HCT116 (cell line): ENCODE data around the gene SEPHS2. TPM values are rescaled to one million over a fixed set of nuclear protein-coding genes. Genes with fewer than 3 reads are reported as not detected.

Source experiments
- ATAC-seq: fragments of 200-7000 bp; cut with Tn5 transposase; 2 replicates; pipeline ENCODE4 v1.9.1; 2020; ENCODE audit warnings: mild to moderate bottlenecking, moderate library complexity
- BruUV-seq: library from RNA; stranded (reverse); fragments of 400-500 nt; replicated peaks from 2 replicates; lab custom pipeline; 2021; lab: Mats Ljungman, UMichigan
- CTCF ChIA-PET: fragments of 300-600 bp; sonication (Branson Sonifier 250); formaldehyde crosslinking; loops from one replicate; lab custom pipeline; 2021; ENCODE audit warnings: antibody characterized with exemption; lab: Charles Lee
- POLR2A ChIA-PET: fragments of 300-600, 350-600 bp; sonication (Branson Sonifier 250); formaldehyde crosslinking; loops from one replicate; lab custom pipeline; 2021; ENCODE audit warnings: antibody characterized with exemption; lab: Charles Lee
- RAD21 ChIA-PET, 2 experiments: fragments of 300-600 bp; sonication (Branson Sonifier 250); formaldehyde crosslinking; loops; one replicate each; lab custom pipeline; 2023; ENCODE audit warnings: low total read pairs in 2 of 2; ENCODE audit not compliant: uncharacterized antibody in 2 of 2, unreplicated experiment in 2 of 2, low non-redundant PET in 1 of 2; lab: Charles Lee
- DNase-seq: peaks from one replicate; pipeline ENCODE4 v3.0.0-alpha.2; 2010; ENCODE audit warnings: low read depth, low spot score
- H2AFZ ChIP-seq: fragments of 200-600 bp; shearing (Covaris generic), sonication (generic); 2 replicates; pipeline ENCODE4 v1.6.1; 2017; ENCODE audit warnings: low read depth, mixed run types, mixed read lengths, antibody characterized with exemption, low read length; ENCODE audit not compliant: poor library complexity, severe bottlenecking
- H3K27ac ChIP-seq: 2 replicates; pipeline ENCODE4 v1.5.1; 2012; ENCODE audit warnings: low read depth, low read length
- H3K27me3 ChIP-seq: fragments of 200-600 bp; sonication (generic); 2 replicates; pipeline ENCODE4 v1.6.1; 2016; ENCODE audit warnings: mixed run types, low read length, mixed read lengths; ENCODE audit not compliant: insufficient read depth
- H3K36me3 ChIP-seq, 2 experiments: fragments of 200-500 bp in 1 of 2; fragments of 200-600 bp in 1 of 2; sonication (Bioruptor generic) in 1 of 2; sonication (generic) in 1 of 2; 2 replicates each; pipeline versions ENCODE4 v1.5.1 to v1.6.1; 2014 to 2016; ENCODE audit warnings: low read length in 2 of 2, inconsistent platforms in 1 of 2, mixed read lengths in 1 of 2, mixed run types in 1 of 2; ENCODE audit not compliant: insufficient read depth in 2 of 2, control insufficient read depth in 1 of 2
- H3K4me1 ChIP-seq, 2 experiments: fragments of 200-600 bp in 1 of 2; sonication (generic) in 1 of 2; 2 replicates each; pipeline versions ENCODE4 v1.5.1 to v1.6.1; 2012 to 2017; ENCODE audit warnings: low read length in 2 of 2, inconsistent platforms in 1 of 2, mild to moderate bottlenecking in 1 of 2, mixed read lengths in 1 of 2, mixed run types in 1 of 2, moderate library complexity in 1 of 2; ENCODE audit not compliant: insufficient read depth in 2 of 2, control insufficient read depth in 1 of 2
- H3K4me2 ChIP-seq: fragments of 200-600 bp; sonication (generic); 2 replicates; pipeline ENCODE4 v1.6.1; 2017; ENCODE audit warnings: mixed run types, low read length, mixed read lengths
- H3K4me3 ChIP-seq, 2 experiments: fragments of 200-600 bp in 1 of 2; sonication (generic) in 1 of 2; replicated peaks in 1 of 2; 2 replicates each; pipeline ENCODE4 v1.5.1; 2011 to 2016; ENCODE audit warnings: low read length in 2 of 2, control low read depth in 1 of 2, low read depth in 1 of 2, mild to moderate bottlenecking in 1 of 2, mixed read lengths in 1 of 2, mixed run types in 1 of 2
- H3K79me2 ChIP-seq: fragments of 200-600 bp; sonication (generic); 2 replicates; pipeline ENCODE4 v1.6.1; 2017; ENCODE audit warnings: mild to moderate bottlenecking, mixed run types, low read length, moderate library complexity, mixed read lengths; ENCODE audit not compliant: insufficient read depth
- H3K9ac ChIP-seq: fragments of 200-600 bp; sonication (generic); 2 replicates; pipeline ENCODE4 v1.6.1; 2016; ENCODE audit warnings: low read length, mixed read lengths
- H3K9me2 ChIP-seq: fragments of 200-600 bp; sonication (generic), shearing (Covaris generic); 2 replicates; pipeline ENCODE4 v1.6.1; 2017; ENCODE audit warnings: mixed run types, mild to moderate bottlenecking, moderate library complexity; ENCODE audit not compliant: insufficient read depth
- H3K9me3 ChIP-seq, 2 experiments: fragments of 200-500 bp in 1 of 2; fragments of 200-600 bp in 1 of 2; sonication (Bioruptor generic) in 1 of 2; sonication (generic) in 1 of 2; 2 replicates each; pipeline ENCODE4 v1.6.1; 2014 to 2017; ENCODE audit warnings: low read length in 2 of 2, mixed read lengths in 2 of 2, inconsistent platforms in 1 of 2, low read depth in 1 of 2, mild to moderate bottlenecking in 1 of 2, mixed run types in 1 of 2, moderate library complexity in 1 of 2; ENCODE audit not compliant: control insufficient read depth in 1 of 2, insufficient read depth in 1 of 2
- H4K20me1 ChIP-seq: fragments of 200-600 bp; sonication (generic), shearing (Covaris generic); 2 replicates; pipeline ENCODE4 v1.6.1; 2017; ENCODE audit warnings: mixed run types, mild to moderate bottlenecking, moderate library complexity; ENCODE audit not compliant: insufficient read depth
- CBX3 ChIP-seq: IDR thresholded peaks from 2 replicates; pipeline ENCODE4 v1.6.1; 2012; ENCODE audit warnings: low read depth
- SRF ChIP-seq: IDR thresholded peaks from 2 replicates; pipeline ENCODE4 v1.6.1; 2012; ENCODE audit warnings: low read depth
- intact Hi-C: fragments of 100-400 bp; cut with micrococcal nuclease; formaldehyde crosslinking; loops from 2 replicates; pipeline ENCODE4 v1.10.0; 2022
- total RNA-seq: library from RNA; stranded (reverse); gene quantifications from one replicate; pipeline ENCODE4 v1.2.1, GENCODE V29; 2021; ENCODE audit not compliant: unreplicated experiment
- TF ChIP-seq, protein P1 (sequence below): IDR thresholded peaks from 2 replicates; pipeline ENCODE4 v1.6.1; 2011; ENCODE audit warnings: mild to moderate bottlenecking, low read length, moderate library complexity; ENCODE audit not compliant: insufficient replicate concordance; ENCODE audit errors: extremely low read depth
- TF ChIP-seq, protein P2 (sequence below), 3 experiments: fragments of 200-600 bp in 1 of 3; sonication (generic) in 1 of 3; IDR thresholded peaks in 2 of 3; conservative IDR thresholded peaks in 1 of 3; 2 replicates each; pipeline ENCODE4 v1.5.1; 2012 to 2017; ENCODE audit warnings: low read depth in 2 of 3, low read length in 2 of 3, antibody characterized with exemption in 1 of 3, borderline replicate concordance in 1 of 3, control low read depth in 1 of 3, mild to moderate bottlenecking in 1 of 3, mixed read lengths in 1 of 3, mixed run types in 1 of 3, moderate library complexity in 1 of 3; ENCODE audit not compliant: insufficient read depth in 1 of 3

SEPHS2 gene
- total RNA-seq, 1 experiment from 2014 or later: 51.3 TPM

DNA sequence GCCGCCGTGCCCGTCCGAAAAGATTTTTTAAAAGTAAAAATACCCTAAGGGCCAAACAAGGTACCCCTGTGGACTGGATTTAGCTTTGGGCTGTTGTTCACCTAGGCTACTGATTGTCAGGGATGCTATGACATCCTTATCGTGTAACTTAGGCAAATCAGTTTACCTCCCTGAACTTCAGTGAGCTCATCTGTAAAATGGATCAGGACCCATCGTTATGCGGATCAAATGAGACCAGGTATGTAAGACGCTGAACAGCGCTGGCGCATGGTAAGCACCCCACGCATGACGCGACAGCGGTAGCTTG, 38.9 kb downstream of the SEPHS2 start:
- peaks cover 24% of the 10 kb centered on the region for H3K79me2 ChIP-seq
- no peak overlapping the region for H2AFZ ChIP-seq
- H3K9me2 ChIP-seq: no peaks in the 10 kb centered on the region
- ChIA-PET POLR2A (interaction anchor here (1.3 to 2.7 kb wide), 4 partner anchors 9 to 36 kb away, joined by 3 to 10 read pairs (median 10); partner anchors contain the start of genes TBC1D10B and ZNF48), RAD21 (interaction anchor here in 1 of 2 experiments (1.0 kb wide), 1 partner anchor 11 kb away, joined by 3 read pairs; no protein-coding TSS in a partner anchor), CTCF (interaction anchor here (1.1 to 1.7 kb wide), 5 partner anchors 11 to 315 kb away, joined by 3 to 5 read pairs (median 4); partner anchors contain the start of genes DCTPP1, TBX6 and ZNF48)
- intact Hi-C loops: loop anchor here (5.0 kb wide), 1 partner anchor 314 kb away; the partner anchor contains the start of gene TBX6
- H3K4me3 ChIP-seq: peak overlapping the region; percentile 80 to 93
- no peaks in the 10 kb centered on the region for H3K9me3 ChIP-seq
- no peaks in the 10 kb centered on the region for H3K27me3 ChIP-seq
- no TSS peak for BruUV-seq
- TF ChIP-seq, protein P1, sequence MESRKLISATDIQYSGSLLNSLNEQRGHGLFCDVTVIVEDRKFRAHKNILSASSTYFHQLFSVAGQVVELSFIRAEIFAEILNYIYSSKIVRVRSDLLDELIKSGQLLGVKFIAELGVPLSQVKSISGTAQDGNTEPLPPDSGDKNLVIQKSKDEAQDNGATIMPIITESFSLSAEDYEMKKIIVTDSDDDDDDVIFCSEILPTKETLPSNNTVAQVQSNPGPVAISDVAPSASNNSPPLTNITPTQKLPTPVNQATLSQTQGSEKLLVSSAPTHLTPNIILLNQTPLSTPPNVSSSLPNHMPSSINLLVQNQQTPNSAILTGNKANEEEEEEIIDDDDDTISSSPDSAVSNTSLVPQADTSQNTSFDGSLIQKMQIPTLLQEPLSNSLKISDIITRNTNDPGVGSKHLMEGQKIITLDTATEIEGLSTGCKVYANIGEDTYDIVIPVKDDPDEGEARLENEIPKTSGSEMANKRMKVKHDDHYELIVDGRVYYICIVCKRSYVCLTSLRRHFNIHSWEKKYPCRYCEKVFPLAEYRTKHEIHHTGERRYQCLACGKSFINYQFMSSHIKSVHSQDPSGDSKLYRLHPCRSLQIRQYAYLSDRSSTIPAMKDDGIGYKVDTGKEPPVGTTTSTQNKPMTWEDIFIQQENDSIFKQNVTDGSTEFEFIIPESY: no peak
- no peak for TF ChIP-seq SRF
- no peak for TF ChIP-seq CBX3
- TF ChIP-seq, protein P2, sequence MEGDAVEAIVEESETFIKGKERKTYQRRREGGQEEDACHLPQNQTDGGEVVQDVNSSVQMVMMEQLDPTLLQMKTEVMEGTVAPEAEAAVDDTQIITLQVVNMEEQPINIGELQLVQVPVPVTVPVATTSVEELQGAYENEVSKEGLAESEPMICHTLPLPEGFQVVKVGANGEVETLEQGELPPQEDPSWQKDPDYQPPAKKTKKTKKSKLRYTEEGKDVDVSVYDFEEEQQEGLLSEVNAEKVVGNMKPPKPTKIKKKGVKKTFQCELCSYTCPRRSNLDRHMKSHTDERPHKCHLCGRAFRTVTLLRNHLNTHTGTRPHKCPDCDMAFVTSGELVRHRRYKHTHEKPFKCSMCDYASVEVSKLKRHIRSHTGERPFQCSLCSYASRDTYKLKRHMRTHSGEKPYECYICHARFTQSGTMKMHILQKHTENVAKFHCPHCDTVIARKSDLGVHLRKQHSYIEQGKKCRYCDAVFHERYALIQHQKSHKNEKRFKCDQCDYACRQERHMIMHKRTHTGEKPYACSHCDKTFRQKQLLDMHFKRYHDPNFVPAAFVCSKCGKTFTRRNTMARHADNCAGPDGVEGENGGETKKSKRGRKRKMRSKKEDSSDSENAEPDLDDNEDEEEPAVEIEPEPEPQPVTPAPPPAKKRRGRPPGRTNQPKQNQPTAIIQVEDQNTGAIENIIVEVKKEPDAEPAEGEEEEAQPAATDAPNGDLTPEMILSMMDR (IDR thresholded peaks at IDR 0.05 in 2 of 3, conservative IDR thresholded peaks at IDR 0.05 in 1 of 3; ENCODE audit: borderline replicate concordance in 1 of 3, insufficient read depth in 1 of 3, low read depth in 2 of 3, low read length in 2 of 3): no peak
- DNase-seq (no peak), ATAC-seq (no peak)
- H4K20me1 ChIP-seq: no peaks in the 10 kb centered on the region
- peaks cover 18 to 26% of the 10 kb centered on the region in 2 experiments for H3K4me1 ChIP-seq
- peak overlapping the region; percentile 87 for H3K27ac ChIP-seq
- H3K36me3 ChIP-seq: peaks cover 2 to 4% of the 10 kb centered on the region in 2 experiments; a peak in 1 of 4 replicates
- peak overlapping the region; percentile 88 for H3K9ac ChIP-seq
- peak overlapping the region; percentile 88 for H3K4me2 ChIP-seq
